Panc1 (cell line): ENCODE results near the gene LENEP.

Experiments
- POLR2AphosphoS5 ChIP-seq: IDR thresholded peaks from 2 replicates; pipeline ENCODE4 v1.6.1; 2012; ENCODE audit warnings: mild to moderate bottlenecking, low read depth, low read length, moderate library complexity
- SIN3A ChIP-seq: IDR thresholded peaks from 2 replicates; pipeline ENCODE4 v1.6.1; 2012; ENCODE audit warnings: low read depth, mild to moderate bottlenecking, low read length, moderate library complexity, borderline replicate concordance; ENCODE audit not compliant: insufficient read depth
- TF ChIP-seq, protein P1 (sequence below): fragments of 450-650 bp; IDR thresholded peaks from 2 replicates; pipeline ENCODE4 v1.5.1; 2017; ENCODE audit warnings: mild to moderate bottlenecking
- TF ChIP-seq, protein P2 (sequence below), 2 experiments: IDR thresholded peaks; 2 replicates each; pipeline ENCODE4 v1.6.1; 2011 to 2012; ENCODE audit warnings: low read depth in 2 of 2, control low read depth in 1 of 2, low read length in 1 of 2, mild to moderate bottlenecking in 1 of 2, moderate library complexity in 1 of 2; ENCODE audit not compliant: insufficient read depth in 1 of 2

DNA sequence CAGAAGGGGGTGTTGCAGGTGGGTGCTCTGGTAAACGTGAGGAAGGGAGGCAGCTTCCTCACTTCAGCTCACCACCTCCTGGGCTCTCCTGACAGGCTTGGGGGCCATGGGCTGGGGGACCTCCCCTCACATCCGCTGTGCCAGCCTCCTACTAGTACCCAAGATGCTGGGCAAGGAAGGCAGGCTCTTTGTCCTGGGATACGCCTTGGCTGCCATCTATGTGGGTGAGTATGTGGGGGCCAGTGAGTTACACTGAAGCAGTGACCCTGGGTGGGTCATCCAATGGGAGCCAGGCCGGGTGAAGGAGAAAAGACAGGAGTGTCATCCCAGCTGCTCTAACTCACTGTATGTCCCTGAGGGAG, 45.9 kb downstream of the LENEP start:
- TF ChIP-seq, protein P1, sequence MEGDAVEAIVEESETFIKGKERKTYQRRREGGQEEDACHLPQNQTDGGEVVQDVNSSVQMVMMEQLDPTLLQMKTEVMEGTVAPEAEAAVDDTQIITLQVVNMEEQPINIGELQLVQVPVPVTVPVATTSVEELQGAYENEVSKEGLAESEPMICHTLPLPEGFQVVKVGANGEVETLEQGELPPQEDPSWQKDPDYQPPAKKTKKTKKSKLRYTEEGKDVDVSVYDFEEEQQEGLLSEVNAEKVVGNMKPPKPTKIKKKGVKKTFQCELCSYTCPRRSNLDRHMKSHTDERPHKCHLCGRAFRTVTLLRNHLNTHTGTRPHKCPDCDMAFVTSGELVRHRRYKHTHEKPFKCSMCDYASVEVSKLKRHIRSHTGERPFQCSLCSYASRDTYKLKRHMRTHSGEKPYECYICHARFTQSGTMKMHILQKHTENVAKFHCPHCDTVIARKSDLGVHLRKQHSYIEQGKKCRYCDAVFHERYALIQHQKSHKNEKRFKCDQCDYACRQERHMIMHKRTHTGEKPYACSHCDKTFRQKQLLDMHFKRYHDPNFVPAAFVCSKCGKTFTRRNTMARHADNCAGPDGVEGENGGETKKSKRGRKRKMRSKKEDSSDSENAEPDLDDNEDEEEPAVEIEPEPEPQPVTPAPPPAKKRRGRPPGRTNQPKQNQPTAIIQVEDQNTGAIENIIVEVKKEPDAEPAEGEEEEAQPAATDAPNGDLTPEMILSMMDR = no peak
- TF ChIP-seq, protein P2, sequence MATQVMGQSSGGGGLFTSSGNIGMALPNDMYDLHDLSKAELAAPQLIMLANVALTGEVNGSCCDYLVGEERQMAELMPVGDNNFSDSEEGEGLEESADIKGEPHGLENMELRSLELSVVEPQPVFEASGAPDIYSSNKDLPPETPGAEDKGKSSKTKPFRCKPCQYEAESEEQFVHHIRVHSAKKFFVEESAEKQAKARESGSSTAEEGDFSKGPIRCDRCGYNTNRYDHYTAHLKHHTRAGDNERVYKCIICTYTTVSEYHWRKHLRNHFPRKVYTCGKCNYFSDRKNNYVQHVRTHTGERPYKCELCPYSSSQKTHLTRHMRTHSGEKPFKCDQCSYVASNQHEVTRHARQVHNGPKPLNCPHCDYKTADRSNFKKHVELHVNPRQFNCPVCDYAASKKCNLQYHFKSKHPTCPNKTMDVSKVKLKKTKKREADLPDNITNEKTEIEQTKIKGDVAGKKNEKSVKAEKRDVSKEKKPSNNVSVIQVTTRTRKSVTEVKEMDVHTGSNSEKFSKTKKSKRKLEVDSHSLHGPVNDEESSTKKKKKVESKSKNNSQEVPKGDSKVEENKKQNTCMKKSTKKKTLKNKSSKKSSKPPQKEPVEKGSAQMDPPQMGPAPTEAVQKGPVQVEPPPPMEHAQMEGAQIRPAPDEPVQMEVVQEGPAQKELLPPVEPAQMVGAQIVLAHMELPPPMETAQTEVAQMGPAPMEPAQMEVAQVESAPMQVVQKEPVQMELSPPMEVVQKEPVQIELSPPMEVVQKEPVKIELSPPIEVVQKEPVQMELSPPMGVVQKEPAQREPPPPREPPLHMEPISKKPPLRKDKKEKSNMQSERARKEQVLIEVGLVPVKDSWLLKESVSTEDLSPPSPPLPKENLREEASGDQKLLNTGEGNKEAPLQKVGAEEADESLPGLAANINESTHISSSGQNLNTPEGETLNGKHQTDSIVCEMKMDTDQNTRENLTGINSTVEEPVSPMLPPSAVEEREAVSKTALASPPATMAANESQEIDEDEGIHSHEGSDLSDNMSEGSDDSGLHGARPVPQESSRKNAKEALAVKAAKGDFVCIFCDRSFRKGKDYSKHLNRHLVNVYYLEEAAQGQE (IDR thresholded peaks at IDR 0.05; ENCODE audit: insufficient read depth in 1 of 2, low read depth in 2 of 2, low read length in 1 of 2) = no peak
- TF ChIP-seq SIN3A (no peak), POLR2AphosphoS5 (no peak)
